Measurements from ENCODE around the gene C9orf78.

- no peak for TF ChIP-seq CTCF (IDR thresholded peaks at IDR 0.05; ENCODE audit: control extremely low read depth in 1 of 3, insufficient read depth in 1 of 3, low read depth in 1 of 3, low read length in 3 of 3)
- TF ChIP-seq CEBPB (IDR thresholded peaks at IDR 0.05; ENCODE audit: low read depth, low read length): no peak
These were observed 33.2 kb upstream of the C9orf78 start for GRCh38 chr9:129868023-129868871.
